AG08395 (cell line): ENCODE measurements around the gene KRTAP19-8.

Source experiments
- DNase-seq: peaks from one replicate; pipeline ENCODE4 v3.0.0; 2012; ENCODE audit warnings: mixed read lengths, low spot score

The KRTAP19-8 gene

DNA sequence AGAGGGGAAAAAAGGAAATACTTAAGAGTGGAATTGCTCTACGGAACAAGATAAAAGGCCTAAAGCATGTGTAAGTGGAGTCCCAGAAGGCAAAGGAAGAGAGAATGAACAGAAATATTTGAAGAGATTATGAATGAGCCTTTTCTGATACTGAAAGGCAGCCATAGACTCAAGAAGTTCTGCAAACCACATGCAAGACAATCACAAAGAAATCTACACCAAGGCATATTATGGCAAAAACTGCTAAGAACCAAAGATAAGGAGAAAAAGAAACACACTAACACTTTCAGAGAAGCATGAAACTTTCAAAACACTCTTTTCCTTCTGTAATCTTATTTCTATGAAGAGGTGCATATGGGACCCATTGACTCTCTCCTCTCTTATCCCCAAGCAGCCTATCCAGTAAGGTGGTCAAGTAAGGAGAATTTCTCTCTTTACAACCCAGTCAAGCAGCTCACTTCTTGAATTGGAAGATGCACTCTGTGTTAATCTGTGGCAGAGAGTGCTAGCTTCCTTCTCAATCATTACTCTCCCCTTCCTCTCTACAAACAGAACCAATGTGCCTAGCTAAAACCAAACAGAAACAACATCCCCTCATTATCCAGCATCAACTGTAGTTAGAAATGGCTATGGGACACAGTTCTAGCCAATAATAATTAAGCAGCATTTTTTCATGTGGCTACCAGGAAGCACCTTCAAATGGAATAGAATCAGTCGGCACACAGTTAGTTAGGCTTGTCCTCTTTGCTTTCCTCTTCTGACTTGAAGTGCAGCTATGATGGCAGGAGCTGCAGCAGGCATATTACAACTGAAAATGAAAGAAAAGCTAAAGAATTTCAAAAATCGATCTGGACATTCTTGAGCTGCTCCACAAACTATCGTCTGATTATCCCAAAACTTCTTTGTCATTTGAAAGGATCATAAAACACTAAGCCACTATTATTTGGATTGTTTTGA is 25.9 kb downstream of the KRTAP19-8 start:
- DNase-seq, result no peak

- DNase-seq, result no peak
Observed at GRCh38 chr21:31011412-31011811, 26.9 kb downstream of the KRTAP19-8 start.

DNA sequence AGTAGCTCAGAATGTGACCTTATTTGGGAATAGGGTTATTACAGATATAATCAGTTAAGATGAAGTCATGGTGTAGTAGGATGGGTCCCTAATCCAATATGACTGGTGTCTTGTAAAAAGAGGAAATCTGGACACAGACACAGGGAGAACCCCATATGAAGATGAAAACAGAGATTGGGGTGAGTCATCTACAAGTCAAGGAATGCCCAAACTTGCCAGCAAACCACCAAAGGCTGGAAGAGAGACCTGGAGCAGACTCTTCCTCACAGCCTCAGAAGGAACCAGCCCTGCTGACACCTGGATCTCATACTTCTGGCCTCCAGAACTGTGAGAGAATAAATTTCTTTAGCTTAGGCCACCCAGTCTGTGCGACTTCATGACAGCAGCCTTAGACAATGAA is 29.9 kb downstream of the KRTAP19-8 start:
- DNase-seq, result no peak

GRCh38 chr21:31005019-31005418 is 33.3 kb downstream of the KRTAP19-8 start:
- DNase-seq, result no peak

DNA sequence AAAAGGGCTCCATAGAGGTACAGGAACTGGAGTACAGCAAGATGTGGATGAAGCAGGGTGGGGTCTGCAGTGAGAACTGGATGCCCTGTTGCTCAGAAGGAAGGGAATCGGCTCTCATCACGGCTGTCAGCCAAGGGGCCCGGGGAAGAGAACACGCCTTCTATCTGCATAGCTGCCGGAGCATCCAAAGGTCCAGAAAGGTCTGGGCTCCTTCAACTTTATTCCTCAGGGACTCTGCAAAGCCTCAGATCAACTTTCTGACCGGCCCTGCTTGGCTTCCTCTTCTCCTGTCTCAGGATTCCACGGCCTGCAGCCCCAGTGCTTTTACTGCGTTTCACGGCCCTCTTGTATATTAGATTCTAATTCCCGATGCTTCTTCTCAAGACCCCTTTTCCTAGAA is 34.8 kb downstream of the KRTAP19-8 start:
- DNase-seq, result no peak

DNA sequence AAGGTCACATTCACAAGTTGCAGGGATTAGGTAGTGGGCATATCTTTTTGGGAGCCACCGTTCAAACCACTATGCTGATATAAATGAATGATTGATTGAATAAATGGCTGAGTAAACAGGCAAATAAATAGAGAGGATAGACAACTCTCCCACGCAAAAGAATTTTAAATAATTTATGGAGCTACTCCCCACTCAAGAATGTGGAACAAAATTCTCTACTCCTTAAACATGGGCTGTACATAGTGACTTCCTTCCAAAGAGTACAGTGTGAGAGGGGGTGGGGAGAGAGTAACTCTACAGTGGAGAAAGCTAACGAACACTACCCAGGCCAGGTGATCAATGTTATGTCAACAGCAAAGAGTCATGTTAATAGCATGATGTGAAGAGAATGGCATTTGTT is 40.7 kb downstream of the KRTAP19-8 start:
- DNase-seq, result no peak

DNA sequence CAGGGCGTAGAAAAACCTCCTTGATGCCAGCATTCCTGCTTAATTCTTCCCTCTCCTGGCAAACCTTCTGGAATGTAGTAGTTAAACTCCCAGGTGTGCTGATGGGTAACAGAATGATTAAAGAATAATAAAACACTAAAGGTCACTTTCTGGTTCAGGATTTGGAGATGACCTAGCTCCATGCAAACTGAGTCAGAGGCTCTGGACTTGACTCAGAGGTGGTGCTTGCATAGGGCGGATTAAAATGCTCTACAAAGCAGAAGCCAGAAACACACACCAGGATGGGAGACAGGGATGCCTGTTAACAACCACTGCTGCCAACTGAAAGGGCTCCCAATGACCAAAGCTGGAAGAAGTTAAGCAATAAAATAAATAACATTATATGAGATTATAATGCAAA is 41.5 kb downstream of the KRTAP19-8 start:
- no peak for DNase-seq

- no peak for DNase-seq
Observed at GRCh38 chr21:30994932-30995331, 43.3 kb downstream of the KRTAP19-8 start.

GRCh38 chr21:30990514-30991262 is 47.6 kb downstream of the KRTAP19-8 start:
- DNase-seq, result no peak

- DNase-seq, result no peak
Observed at GRCh38 chr21:30988706-30989105, 49.6 kb downstream of the KRTAP19-8 start.
